LHCN-M2 (cell line): ENCODE results near the gene MTIF3. TPM values are rescaled to one million over a fixed set of nuclear protein-coding genes. Genes with fewer than 3 reads are reported as not detected.

Experiments used
- total RNA-seq: library from RNA; depleted of rRNA; stranded (reverse); fragments of >200 nt; gene quantifications from 2 replicates; pipeline ENCODE4 v1.2.3, GENCODE V29; 2014; rRNA removed

Gene MTIF3
- total RNA-seq, 1 experiment from 2014 or later: 45.4 TPM

Other genes starting within 250 kb of the MTIF3 start
- gene RPL21, start 199.0 kb downstream of the MTIF3 start, total RNA-seq: 756 and 812 TPM in 2 replicates
- gene RASL11A, start 179.7 kb downstream of the MTIF3 start, total RNA-seq: 1.9 and 3.8 TPM in 2 replicates
- 188 and 197 TPM in 2 replicates for gene GTF3A, start 25.9 kb downstream of the MTIF3 start, total RNA-seq
- gene LNX2, start 170.0 kb upstream of the MTIF3 start, total RNA-seq: 7.3 and 7.8 TPM in 2 replicates
- 70.5 and 78.5 TPM in 2 replicates for gene POLR1D, start 171.3 kb upstream of the MTIF3 start, total RNA-seq